DMS114 treated with DMSO at 0.1 percent for 48 hours (cell line): ENCODE results near the gene CDH4.

ENCODE experiments used
- DNase-seq: peaks from one replicate; lab custom pipeline; 2025; ENCODE audit not compliant: unreplicated experiment; lab: John Stamatoyannopoulos, UW

CDH4 gene

DNA sequence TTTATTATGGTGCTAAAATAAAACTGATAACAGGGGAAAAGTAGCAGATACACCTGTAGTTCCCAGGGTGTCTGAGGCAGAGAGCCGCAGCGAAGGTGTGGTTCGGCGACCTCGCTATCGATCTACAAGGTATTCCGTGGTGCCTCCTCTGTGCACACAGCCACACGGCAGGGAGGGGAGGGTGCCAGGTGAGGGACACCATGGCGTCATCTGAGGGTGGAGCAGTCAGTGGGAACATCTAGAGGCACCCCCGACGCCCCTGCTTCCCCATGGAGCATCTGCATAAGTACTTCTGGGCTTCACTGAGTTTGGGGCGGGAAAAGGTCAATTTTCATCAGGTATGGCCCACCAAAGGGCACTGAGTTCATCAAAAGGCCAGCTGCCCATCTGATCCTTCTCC lies 570.3 kb downstream of the CDH4 start:
- DNase-seq, result no peak

DNA sequence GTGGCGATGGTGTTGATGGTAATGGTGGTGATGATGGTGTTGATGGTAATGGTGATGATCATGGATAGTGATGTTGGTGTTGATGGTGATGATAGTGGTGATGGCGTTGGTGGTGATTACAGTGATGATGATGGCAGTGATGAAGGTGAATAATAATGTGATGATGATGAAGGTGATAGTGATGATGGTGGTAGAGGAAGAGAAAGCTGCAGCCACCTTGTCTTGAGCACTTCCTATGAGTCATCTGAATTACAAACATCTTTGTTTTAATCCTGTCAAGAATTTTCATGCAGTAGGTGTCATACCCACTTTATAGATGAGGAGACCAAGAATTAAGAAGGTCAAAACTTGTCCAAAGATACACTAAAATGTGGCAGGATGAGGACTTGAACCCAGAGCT lies 571.2 kb downstream of the CDH4 start:
- DNase-seq, result no peak

DNA sequence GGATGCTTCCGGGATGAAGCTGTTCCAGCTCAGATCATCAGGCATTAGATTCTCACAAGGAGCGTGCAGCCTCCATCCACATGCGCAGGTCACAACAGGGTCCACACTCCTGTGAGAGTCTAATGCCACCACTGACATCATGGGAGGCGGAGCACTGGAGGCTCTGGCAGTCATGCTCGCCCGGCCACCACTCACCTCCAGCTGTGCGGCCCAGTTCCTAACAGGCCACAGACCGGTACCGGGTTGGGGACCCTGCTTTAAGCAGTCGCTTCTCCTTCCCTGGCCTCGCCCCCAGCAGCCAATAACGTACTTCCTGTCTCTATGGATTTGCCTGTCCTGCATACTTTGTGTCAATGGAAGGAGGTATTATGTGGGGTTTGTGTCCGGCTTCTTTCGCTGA lies 576.8 kb downstream of the CDH4 start:
- no peak for DNase-seq

DNA sequence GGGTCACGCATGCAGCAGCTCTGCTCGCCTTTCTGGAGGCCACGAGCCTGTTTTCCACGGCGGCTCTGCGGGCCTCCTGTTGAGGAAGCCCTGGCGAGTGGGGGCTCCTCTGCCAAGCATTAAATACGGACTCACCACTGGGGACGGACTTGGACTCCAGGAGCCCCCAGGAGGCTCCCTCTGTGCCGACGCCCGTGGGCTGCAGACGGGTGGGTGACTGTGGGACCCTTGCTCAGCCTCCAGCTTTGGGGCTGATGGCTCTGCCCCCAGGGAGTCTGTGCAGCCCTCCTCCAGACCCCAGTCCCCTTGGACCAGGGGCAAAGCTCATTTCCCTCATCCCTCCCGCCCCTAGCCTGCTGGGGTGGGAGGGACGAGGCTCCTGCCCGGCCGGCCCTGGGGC lies 577.5 kb downstream of the CDH4 start:
- no peak for DNase-seq

DNA sequence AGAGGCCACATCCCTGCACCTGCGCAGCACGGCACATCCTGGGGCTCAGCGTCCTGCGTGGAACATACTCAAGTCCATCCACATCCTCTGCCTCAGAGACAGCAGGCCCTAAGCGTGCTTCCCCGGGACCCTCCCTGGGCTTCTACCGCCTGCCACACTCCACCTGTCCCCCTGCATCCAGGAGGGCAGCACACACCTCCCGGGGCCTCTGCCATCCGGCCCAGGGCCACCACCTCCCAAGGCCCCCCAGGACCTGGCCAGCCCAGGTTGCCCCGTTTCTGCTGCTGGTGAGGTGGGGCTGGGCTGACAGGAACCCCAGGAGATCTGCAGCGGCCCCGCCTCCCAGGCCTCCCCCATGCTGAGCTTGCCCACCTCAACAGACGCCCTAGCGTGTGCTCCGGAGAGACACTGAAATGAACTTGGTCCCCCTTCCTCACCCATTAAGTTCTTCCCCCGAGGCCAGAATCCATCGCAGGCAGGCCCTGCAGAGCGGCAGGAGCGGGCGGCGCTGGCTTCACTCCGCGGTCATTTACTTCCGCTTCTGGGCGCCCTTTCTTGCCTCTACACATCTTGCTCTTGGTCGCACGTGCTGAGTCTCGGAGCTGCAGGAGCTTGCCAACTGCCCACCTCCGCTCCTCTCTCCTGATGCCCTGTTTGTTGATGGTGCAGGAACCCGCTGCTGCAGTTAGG lies 578.3 kb downstream of the CDH4 start:
- no peak for DNase-seq

DNA sequence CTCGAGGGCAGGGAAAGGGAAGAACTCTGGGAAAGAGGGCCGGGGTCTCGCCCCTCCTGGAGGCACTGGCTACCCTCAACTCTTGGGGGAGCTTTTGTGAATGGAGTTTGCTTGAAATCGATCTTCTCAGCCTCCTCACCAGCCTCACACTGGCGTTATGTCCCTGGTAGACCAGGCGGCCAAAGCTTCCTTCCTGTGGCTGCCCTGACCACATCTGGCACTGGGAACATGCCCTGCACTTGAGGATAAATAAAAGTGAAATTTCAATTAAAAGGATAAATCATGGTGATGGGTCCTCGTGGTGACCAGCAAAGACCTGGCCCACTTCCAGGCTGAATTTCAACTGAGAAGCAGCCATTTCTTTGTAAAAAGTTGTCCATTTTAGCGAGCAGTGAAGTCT lies 578.9 kb downstream of the CDH4 start:
- no peak for DNase-seq

DNA sequence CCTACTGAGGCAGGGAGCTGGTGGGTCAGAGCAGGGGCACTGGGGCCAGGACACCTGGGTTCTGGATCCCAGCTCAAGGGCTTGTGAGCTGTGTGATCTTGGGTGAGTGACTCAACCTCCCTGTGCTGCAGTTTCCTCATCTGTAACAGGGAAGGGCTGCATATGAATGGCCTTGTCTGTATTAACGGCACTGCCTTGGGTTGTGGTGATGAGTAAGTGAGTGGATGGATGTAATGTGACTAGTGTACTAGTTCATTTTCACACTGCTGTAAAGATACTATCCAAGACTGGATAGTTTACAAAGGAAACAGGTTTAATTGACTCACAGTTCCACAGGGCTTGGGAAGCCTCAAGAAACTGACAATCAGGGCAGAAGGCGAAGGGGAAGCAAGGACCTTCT lies 580.1 kb downstream of the CDH4 start:
- no peak for DNase-seq

DNA sequence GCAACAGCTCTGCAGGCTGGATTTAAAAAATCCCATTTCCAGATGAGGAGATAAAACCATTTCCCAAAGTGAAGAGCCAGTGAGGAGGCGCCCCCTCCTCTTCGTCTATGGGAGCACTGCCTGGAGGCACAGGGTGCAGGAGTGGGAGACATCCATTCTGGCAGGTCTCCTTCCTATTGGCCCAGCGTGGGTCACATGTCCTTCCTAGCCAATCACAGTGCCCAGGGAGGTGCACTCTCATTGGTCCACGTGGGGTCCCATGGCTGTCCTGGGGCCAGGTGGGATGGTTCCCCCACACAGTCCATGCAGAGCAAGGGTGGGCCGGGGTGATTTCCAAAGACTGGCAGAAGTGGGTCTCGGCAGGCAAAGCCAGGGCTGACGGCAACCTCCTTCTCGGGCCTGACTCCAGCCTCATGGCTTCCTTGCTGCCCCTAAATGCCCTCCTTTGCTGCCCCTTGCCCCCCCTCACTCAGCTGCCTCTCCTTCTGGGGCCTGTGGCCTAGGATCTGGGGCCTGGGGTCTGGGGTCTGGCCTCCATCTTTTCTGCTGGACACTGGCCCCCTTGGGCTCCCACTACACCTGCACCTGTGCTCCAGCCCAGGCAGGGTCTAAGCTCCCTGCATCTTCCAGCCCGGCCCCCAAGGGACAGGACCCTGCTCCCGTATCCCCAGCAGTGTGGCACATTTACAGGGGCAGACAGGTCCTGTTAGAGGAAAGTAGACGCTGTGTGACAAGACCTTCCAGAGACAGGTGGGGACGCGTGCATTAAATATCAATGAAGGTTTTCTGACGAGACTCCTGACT lies 581.9 kb downstream of the CDH4 start:
- no peak for DNase-seq

DNA sequence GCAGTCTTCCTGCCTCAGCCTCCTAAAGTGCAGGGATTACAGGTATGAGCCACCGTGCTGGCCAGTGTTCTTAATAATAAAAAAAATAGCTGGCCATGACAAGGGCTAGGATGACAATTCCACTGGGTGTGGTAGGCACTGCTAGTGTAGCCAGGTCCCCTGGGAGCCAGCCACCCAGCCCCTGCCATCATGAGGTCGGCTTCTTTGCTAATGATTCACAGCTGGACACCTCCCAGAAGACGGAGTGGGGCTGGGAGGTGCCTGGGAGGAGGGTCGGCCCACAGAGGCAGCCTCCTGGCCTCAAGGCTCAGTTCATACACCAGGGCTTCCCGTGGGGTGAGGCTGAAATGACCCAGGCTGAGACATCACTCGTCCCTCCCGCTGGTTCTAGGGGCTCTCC lies 583.2 kb downstream of the CDH4 start:
- DNase-seq, result no peak

DNA sequence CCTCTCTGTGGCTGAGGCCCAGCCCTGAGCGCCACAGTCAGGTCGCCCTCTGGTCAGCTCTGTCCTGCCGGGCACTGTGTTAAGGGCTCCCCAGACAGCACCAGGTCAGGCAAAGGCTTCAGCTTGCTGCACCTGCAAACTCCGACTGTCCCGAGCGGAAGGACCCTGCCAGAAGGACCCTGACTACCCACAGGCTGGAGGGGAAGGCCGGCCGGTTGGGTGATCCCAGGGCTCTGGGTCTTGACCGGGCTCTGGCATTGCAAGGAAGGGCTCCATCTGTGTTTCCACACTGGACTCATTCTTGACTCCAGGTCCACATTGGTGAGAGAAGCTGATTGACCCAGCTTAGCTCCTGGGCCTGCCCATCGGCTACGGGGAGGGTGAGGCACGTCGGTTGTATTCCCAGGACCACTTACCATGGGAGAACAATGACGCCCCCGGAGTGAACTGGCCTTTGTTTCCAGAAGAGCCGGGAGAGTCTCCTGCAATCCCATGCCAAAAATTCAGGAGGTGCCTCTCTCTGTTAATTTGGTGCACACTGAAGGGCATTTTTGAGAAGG lies 583.8 kb downstream of the CDH4 start:
- no peak for DNase-seq

DNA sequence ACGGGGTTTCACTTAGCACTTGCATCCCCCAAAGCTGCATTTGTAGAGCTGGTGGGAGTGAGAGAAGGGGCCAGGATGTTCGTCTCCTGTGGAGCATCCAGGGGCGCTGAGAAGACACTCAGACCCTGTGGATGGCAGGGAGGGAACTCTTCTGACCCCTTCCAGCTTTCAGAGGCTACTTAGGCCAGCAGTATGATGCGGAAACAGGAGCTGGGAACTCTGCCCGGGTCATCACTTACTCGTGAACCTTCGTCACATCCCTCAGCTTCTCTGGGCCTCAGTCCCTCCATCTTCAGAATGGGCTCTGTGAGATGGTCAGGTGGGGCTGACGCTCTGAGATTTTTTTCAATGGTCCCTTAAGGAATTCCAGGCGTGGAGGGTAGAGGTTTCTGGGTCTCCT lies 585.1 kb downstream of the CDH4 start:
- DNase-seq, result no peak

DNA sequence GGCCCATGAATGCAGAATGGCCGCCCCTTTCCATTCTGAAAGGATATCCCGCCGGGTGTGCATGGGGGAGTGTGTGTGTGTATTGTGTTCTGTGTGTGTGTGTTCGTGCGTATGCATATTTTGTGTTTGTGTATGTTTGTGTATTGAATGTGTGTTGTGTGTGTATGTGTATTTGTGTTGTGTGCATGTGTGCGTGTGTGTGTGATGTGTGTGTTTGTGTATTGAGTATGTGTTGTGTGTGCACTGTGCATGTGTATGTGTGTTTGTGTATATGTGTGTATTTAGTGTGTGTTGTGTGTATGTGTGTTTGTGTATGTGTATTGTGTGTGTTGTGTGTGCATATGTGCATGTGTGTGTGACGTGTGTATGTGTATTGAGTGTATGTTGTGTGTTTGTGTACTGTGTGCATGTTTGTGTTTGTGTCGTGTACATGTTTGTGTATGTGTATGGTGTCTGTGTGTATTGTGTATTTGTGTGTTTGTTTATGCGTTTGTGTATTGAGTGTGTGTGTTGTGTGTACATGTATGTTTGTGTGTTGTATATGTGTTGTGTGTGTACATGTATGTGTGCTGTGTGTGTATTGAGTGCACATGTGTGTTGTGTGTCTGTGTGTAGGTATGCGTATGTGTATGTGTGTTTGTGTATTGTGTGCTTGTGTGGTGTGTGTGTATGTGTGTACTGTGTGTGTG lies 587.3 kb downstream of the CDH4 start:
- no peak for DNase-seq

DNA sequence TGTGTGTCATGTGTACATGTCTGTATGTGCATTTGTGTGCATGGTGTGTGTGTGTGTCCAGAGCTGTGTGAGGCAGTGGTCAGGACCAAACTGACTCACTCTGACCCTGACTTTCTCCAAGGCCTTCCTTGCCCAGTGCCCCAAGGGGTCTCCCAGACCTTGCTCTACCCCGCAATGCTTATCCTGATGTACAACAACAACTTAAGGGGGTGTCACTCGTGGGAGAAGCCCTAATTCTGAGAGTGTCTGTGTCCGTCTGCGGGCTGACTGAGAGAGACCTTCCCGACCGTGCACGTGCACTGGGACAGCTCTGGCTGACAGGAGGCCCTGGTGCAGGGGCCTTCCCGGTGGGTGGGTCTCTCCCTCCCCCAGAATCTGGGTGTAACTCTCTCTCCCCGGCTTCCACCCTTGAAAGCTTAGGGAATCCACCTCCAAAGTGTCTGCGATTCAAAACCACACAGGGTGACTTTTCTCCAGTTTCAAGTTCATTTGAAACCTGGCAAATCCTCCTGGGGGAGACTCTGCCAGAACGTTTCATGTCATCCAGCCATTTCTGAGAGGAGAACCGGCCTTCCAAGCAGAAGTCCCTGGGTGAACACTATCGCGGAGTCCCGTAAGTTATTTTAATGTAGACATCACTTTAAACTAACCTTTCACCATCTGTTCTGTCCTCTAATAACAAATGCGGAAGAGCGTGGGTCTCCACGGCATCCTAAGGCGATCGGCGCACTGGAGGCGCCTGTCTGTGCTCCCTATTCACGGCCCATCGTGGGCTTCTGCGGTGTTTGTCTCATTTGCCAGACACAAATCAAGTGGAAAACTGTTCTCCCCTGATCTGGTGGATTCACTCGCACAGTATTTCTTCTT lies 588.1 kb downstream of the CDH4 start:
- DNase-seq, result no peak

DNA sequence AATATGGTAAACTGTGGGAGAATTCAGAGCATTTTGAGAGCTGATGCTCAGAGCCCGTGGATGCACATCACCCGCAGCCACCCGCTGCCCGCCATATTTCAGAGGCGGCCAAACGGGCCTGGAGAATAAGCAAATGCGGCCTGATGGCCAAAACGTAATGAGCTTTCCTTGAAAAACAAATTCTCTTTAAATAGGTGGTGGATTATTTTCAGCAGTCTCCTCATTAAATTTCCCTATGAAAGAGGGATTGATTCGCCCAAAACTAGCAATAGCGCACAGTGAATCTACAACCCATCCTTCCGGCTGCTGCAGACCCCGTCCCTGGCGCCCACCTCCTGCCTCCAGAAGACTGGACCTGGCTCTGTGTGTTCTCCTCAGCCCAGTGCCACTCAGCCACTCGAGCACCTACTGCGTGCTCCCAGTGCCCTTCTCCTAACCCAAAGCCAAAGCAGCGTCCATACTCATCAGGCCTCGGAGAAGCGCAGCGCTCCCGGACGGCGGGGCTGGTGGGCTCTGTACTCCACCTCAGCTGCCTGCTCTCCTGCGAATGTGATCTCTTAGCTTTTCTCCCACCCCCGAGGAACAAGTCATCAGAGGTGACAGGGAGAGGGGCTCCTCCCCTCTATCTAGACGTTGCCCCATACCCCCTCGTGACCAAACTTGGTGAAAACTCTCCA lies 588.9 kb downstream of the CDH4 start:
- no peak for DNase-seq

DNA sequence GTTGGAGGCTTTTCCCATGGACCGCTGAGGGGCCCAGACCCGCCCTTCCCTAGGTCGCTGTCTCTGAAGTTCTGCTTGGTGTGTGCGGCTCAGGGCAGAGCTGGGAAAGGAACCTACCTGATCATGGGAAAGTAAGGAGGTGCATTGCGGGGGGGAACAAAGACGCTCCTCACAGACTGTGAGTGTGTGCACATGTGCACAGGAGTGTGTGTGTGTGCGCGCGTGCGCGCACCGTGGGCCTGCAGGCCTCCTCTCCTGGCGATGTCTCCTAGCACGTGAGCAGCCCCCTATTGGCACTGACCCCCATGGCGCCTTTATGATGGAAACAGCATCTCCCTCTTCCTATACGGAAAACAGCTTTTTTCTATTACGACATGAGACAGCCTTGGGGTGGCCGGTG lies 589.5 kb downstream of the CDH4 start:
- DNase-seq, result no peak

DNA sequence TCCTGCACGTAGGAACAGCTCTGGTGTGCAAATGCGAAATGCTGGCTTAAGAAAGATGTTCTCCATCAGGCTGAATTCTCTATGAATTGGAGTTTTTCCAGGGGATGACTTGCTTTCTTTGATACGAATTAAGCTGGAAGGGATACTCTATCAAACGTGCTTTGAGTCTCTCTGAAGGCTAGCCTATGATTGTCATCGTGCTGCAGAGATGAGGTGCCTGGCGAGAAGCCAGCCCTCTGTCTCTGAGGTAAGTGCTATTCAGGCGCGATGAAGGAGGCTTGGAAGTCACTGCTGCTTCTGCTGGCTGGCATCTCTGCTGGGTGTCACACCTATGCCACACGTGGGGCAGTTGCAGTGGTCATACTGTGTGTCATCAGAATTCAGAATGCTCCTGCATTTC lies 589.9 kb downstream of the CDH4 start:
- no peak for DNase-seq

DNA sequence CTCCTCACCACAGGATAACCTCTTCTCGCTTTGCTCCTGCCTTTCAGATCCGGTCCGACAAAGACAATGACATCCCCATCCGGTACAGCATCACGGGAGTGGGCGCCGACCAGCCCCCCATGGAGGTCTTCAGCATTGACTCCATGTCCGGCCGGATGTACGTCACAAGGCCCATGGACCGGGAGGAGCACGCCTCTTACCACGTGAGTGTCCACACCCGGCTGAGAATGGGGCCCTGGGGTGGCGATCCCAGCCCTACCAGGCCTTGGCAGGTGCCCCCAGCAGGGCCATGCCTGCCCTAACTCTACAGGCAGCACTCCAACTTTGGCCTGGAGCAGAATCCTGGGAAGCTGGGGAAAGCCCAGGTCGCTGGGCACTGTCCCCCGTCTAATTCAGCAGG lies 592.6 kb downstream of the CDH4 start:
- no peak for DNase-seq

DNA sequence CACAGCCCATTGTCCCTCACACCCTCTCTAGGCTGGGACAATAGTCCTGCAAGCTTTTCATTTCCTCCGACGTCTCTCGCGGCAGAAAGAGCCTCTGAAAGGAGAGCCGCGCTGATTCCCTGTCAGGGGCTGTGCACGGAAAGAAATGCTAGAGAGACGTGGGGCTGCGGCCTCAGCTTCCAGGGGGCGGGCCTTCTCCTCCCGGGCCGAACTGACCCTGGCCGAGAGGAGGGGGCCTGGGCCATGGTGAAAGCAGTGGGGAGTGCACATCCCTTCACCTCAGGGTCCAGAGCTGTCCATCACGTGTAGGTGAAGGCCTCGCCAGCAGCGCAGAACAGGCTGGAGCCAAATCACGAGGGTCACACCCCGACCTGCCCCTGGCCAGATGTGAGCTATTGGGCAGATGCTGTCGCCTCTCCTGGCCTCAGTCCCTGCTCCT lies 593.2 kb downstream of the CDH4 start:
- DNase-seq, result no peak

DNA sequence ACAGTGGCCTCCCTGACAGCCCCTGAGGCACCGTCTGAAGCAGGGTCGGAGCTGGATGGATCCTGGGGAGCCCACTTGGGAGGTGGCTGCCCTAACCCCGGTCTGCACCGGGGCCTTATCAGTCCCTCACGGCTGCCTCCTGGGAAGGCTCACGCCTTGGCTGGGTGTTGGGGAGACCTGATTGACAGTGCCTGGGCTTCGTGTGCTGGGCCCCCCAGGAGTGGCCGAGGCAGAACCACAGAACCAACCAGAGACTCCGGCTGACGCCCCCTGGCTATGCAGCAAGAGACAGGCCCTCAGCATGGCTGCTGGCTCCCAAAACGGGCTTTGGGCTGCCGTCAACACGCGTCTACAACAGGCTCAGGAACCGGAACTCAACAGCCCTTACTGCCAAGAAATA lies 594.0 kb downstream of the CDH4 start:
- no peak for DNase-seq

DNA sequence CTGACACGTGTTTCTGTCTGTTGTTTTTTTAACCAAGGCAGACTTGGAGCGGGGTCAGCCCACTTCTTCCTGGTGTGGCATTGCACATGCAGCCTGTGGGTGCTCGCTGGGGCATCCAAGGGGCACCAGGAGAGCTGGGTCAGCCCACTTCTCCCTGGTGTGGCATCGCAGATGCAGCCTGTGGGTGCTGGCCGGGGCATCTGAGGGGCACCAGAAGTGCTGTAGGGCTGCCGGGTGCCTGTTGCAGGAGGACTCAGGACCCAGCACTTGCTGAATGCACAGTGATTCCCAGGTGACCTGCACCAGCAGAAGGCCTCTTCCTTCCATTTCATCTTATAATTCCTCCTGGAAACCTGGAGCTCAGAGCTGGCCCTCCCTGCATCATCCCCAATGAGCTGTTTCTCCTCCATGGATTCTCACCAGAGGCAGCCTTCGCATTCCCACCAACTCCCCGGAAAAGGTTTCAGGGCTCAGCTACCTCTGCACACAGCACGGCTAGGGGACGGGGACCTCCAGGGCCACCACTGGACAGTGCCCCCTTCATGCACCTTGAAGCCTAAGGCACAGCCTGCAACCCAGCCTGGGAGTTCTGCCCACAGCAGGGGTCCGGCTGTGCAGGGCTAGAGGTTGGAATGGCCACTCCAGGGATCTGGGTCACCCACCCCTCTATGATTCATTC lies 594.8 kb downstream of the CDH4 start:
- DNase-seq, result no peak
